Upper lobe of left lung (tissue), 4 donors: ENCODE data around the gene SV2C.

ENCODE experiments used
- EP300 ChIP-seq, 4 donors: sonication (generic); formaldehyde crosslinking; IDR thresholded peaks; one replicate each; pipeline ENCODE4 v1.5.1; 2017; ENCODE audit warnings: antibody characterized with exemption in 4 of 4, control low read depth in 2 of 4
- POLR2A ChIP-seq, 4 donors: fragments of 450-650 bp; IDR thresholded peaks; one replicate each; pipeline ENCODE4 v1.5.1; 2016 to 2017; ENCODE audit warnings: antibody characterized with exemption in 4 of 4, mild to moderate bottlenecking in 2 of 4
- POLR2AphosphoS5 ChIP-seq, 2 donors: sonication (generic); formaldehyde crosslinking; IDR thresholded peaks; one replicate each; pipeline ENCODE4 v1.5.1; 2017; ENCODE audit warnings: antibody characterized with exemption in 2 of 2
- TF ChIP-seq, protein P1 (sequence below), 6 experiments: fragments of 450-650 bp in 4 of 6; fragments of 200-600 bp in 2 of 6; sonication (generic) in 2 of 6; IDR thresholded peaks; one replicate each; pipeline ENCODE4 v1.5.1; 2016 to 2019; ENCODE audit warnings: antibody characterized with exemption in 6 of 6

DNA sequence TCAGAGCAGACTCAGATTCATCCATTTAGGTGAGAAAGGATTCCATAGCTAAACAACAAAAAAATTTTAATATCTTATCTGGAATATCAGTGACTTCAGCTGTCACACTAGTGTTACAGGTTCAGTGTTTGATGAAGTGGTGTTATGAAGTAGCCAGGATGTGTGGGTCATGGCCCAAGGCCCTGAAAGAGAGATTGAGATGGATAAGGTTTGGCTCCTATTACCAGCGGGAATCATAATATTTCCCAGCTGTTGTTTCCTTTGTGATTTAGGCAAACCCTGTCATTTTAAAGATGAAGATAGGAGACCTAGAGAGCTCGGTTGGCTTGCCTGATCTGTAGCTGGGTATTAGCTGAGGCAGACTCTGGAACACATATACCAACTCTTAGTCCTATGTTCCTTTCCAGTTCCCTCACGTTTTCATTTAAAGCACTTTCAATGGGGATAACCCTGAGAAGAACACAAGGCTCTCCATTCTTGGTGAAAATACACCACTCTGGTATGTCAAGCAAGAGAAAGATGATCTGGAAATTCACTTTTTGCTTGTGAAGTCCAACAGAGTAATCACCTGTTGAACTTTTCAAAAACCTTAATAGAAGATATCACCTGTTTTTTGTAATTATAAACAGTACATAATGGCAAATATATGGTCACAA, 54.8 kb downstream of the SV2C start:
- TF ChIP-seq POLR2A (IDR thresholded peaks at IDR 0.05) (no peak), EP300 (IDR thresholded peaks at IDR 0.05) (no peak), POLR2AphosphoS5 (IDR thresholded peaks at IDR 0.05) (no peak)
- TF ChIP-seq, protein P1, sequence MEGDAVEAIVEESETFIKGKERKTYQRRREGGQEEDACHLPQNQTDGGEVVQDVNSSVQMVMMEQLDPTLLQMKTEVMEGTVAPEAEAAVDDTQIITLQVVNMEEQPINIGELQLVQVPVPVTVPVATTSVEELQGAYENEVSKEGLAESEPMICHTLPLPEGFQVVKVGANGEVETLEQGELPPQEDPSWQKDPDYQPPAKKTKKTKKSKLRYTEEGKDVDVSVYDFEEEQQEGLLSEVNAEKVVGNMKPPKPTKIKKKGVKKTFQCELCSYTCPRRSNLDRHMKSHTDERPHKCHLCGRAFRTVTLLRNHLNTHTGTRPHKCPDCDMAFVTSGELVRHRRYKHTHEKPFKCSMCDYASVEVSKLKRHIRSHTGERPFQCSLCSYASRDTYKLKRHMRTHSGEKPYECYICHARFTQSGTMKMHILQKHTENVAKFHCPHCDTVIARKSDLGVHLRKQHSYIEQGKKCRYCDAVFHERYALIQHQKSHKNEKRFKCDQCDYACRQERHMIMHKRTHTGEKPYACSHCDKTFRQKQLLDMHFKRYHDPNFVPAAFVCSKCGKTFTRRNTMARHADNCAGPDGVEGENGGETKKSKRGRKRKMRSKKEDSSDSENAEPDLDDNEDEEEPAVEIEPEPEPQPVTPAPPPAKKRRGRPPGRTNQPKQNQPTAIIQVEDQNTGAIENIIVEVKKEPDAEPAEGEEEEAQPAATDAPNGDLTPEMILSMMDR (IDR thresholded peaks at IDR 0.05), result no peak
